Breast epithelium (tissue), 4 donors: ENCODE results near the gene THBS3. TPM values are rescaled to one million over a fixed set of nuclear protein-coding genes. Genes with fewer than 3 reads are reported as not detected.

Source experiments
- DNase-seq, 2 donors: peaks; one replicate each; pipeline ENCODE4 v3.0.0-alpha.2; 2019; ENCODE audit warnings: low spot score in 2 of 2
- H3K27ac ChIP-seq, 2 donors: fragments of 200-600 bp; sonication (generic) in 1 of 2; one replicate each; pipeline ENCODE4 v1.5.1; 2016 to 2019; ENCODE audit warnings: mild to moderate bottlenecking in 1 of 2
- H3K27me3 ChIP-seq, 2 donors: fragments of 200-600 bp; sonication (generic) in 1 of 2; one replicate each; pipeline versions ENCODE4 v1.5.1 to v1.6.0; 2017 to 2019; ENCODE audit warnings: control low read depth in 1 of 2, mild to moderate bottlenecking in 1 of 2
- H3K36me3 ChIP-seq: fragments of 200-600 bp; one replicate; pipeline ENCODE4 v1.5.1; 2019
- H3K4me1 ChIP-seq, 2 donors: fragments of 200-600 bp; sonication (generic); one replicate each; pipeline ENCODE4 v1.5.1; 2016 to 2019; ENCODE audit warnings: control low read depth in 1 of 2
- H3K4me3 ChIP-seq, 3 donors: fragments of 200-600 bp; sonication (generic); 1 replicate in 2 of 3; 2 replicates in 1 of 3; pipeline ENCODE4 v1.5.1; 2016 to 2019; ENCODE audit warnings: mild to moderate bottlenecking in 3 of 3, moderate library complexity in 2 of 3
- H3K9me3 ChIP-seq, 2 donors: fragments of 200-600 bp; sonication (generic) in 1 of 2; one replicate each; pipeline ENCODE4 v1.5.1; 2016 to 2019; ENCODE audit warnings: control low read depth in 1 of 2
- POLR2A ChIP-seq: fragments of 450-650 bp; IDR thresholded peaks from one replicate; pipeline ENCODE4 v1.6.1; 2016; ENCODE audit warnings: antibody characterized with exemption, mild to moderate bottlenecking, moderate library complexity
- POLR2AphosphoS5 ChIP-seq, 3 donors: sonication (generic); formaldehyde crosslinking; IDR thresholded peaks; one replicate each; pipeline ENCODE4 v1.6.1; 2017; ENCODE audit warnings: antibody characterized with exemption in 3 of 3
- intact Hi-C: fragments of 100-400 bp; cut with DNase I; formaldehyde crosslinking; loops from one replicate; pipeline ENCODE4 v1.15.1; 2023; ENCODE audit warnings: low total_unique reads
- total RNA-seq, 3 donors: library from RNA; depleted of rRNA; stranded (reverse); fragments of >200 nt; gene quantifications; one replicate each; pipeline ENCODE4 v1.1.0, GENCODE V29; 2016
- TF ChIP-seq, protein P1 (sequence below), 3 donors: fragments of 450-650 bp; IDR thresholded peaks; one replicate each; pipeline ENCODE4 v1.5.1; 2016 to 2017; ENCODE audit warnings: antibody characterized with exemption in 3 of 3, mild to moderate bottlenecking in 3 of 3, moderate library complexity in 3 of 3

THBS3 gene
- total RNA-seq, 3 donors from 2014 or later = 17.3 to 27.5 (median 25.9) TPM

GRCh38 chr1:155177918-155178281 lies 29.8 kb downstream of the THBS3 start:
- no peak for TF ChIP-seq POLR2AphosphoS5 (IDR thresholded peaks at IDR 0.05)
- TF ChIP-seq, protein P1, sequence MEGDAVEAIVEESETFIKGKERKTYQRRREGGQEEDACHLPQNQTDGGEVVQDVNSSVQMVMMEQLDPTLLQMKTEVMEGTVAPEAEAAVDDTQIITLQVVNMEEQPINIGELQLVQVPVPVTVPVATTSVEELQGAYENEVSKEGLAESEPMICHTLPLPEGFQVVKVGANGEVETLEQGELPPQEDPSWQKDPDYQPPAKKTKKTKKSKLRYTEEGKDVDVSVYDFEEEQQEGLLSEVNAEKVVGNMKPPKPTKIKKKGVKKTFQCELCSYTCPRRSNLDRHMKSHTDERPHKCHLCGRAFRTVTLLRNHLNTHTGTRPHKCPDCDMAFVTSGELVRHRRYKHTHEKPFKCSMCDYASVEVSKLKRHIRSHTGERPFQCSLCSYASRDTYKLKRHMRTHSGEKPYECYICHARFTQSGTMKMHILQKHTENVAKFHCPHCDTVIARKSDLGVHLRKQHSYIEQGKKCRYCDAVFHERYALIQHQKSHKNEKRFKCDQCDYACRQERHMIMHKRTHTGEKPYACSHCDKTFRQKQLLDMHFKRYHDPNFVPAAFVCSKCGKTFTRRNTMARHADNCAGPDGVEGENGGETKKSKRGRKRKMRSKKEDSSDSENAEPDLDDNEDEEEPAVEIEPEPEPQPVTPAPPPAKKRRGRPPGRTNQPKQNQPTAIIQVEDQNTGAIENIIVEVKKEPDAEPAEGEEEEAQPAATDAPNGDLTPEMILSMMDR (IDR thresholded peaks at IDR 0.05) = no peak
- no peak for TF ChIP-seq POLR2A
- H3K9me3 ChIP-seq = no peaks in the 10 kb centered on the region
- peaks cover 0 to 13% of the 10 kb centered on the region in 2 donors for H3K4me1 ChIP-seq
- H3K27ac ChIP-seq = peak overlapping the region; percentile 85 to 94
- H3K36me3 ChIP-seq = no peaks in the 10 kb centered on the region
- intact Hi-C loops = no loop called here
- peak in 1 of 2 donors; percentile 50 for DNase-seq
- no peaks in the 10 kb centered on the region for H3K27me3 ChIP-seq
- H3K4me3 ChIP-seq = peak overlapping the region in 1 of 3 donors; percentile 8

GRCh38 chr1:155177192-155177917 lies 30.3 kb downstream of the THBS3 start:
- no peaks in the 10 kb centered on the region for H3K9me3 ChIP-seq
- intact Hi-C loops = no loop called here
- DNase-seq = peak; percentile 84 to 87
- peaks cover 0 to 14% of the 10 kb centered on the region in 2 donors for H3K4me1 ChIP-seq
- H3K27me3 ChIP-seq = no peaks in the 10 kb centered on the region
- peak overlapping the region in 1 of 3 donors; percentile 26 for H3K4me3 ChIP-seq
- peak overlapping the region; percentile 85 to 94 for H3K27ac ChIP-seq
- H3K36me3 ChIP-seq = no peaks in the 10 kb centered on the region
- TF ChIP-seq POLR2AphosphoS5 (IDR thresholded peaks at IDR 0.05) = peak in 1 of 3 donors; percentile 34
- TF ChIP-seq POLR2A = no peak
- TF ChIP-seq, protein P1 (IDR thresholded peaks at IDR 0.05) = no peak

DNA sequence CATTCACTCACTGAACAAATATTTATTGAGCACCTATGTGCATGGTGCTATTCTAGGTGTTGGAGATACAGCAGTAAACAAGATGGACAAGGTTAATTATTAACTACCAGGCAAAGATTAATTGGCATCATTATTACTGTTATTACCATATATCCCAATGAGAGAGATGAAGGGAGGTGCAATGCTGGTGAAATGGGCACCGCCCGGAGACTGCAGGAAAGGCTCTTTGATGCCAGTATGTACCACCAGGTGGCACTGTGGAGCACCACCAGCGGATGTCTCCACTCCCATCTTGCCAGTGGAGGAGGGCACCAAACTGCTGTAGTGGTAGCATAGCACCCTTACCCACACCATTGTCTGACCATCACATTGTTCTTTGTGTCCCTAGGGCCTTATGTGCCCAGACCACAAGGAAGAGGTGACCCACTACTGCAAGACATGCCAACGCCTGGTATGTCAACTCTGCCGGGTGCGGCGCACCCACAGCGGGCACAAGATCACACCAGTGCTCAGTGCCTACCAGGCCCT lies 31.1 kb downstream of the THBS3 start:
- TF ChIP-seq POLR2A (no peak), POLR2AphosphoS5 (IDR thresholded peaks at IDR 0.05) (peak in 1 of 3 donors; percentile 32)
- TF ChIP-seq, protein P1 (IDR thresholded peaks at IDR 0.05) = peak; percentile 93 to 97 (median 94)
- no peaks in the 10 kb centered on the region for H3K9me3 ChIP-seq
- H3K36me3 ChIP-seq = no peaks in the 10 kb centered on the region
- intact Hi-C loops = no loop called here
- H3K4me1 ChIP-seq = peaks cover 0 to 16% of the 10 kb centered on the region in 2 donors
- peak overlapping the region; percentile 85 to 94 for H3K27ac ChIP-seq
- H3K27me3 ChIP-seq = no peaks in the 10 kb centered on the region
- peak; percentile 78 to 91 for DNase-seq
- peak overlapping the region in 1 of 3 donors; percentile 26 for H3K4me3 ChIP-seq

GRCh38 chr1:155175927-155176371 lies 31.7 kb downstream of the THBS3 start:
- DNase-seq = peak in 1 of 2 donors; percentile 51
- intact Hi-C loops = no loop called here
- H3K4me3 ChIP-seq = no peak overlapping the region
- H3K4me1 ChIP-seq = peaks cover 0 to 16% of the 10 kb centered on the region in 2 donors
- no peaks in the 10 kb centered on the region for H3K9me3 ChIP-seq
- H3K27ac ChIP-seq = peak overlapping the region in 1 of 2 donors; percentile 85
- TF ChIP-seq POLR2A (no peak), POLR2AphosphoS5 (IDR thresholded peaks at IDR 0.05) (no peak)
- TF ChIP-seq, protein P1 (IDR thresholded peaks at IDR 0.05) = no peak
- H3K36me3 ChIP-seq = no peaks in the 10 kb centered on the region
- no peaks in the 10 kb centered on the region for H3K27me3 ChIP-seq
